ENCODE results near the gene JAM3. TPM values are rescaled to one million over a fixed set of nuclear protein-coding genes. Genes with fewer than 3 reads are reported as not detected.

The JAM3 gene
- 100 to 1,000 TPM in 2 of 4 donors, 10 to 100 TPM in 2; 60.9 to 124 (median 96.5) TPM for total RNA-seq

GRCh38 chr11:134068829-134069425 lies at the start of gene JAM3:
JAM3 (plus strand) TSS chr11:134069072; CDS start chr11:134069084, 12 bp downstream.
- peaks cover 0 to 44% (median 9%) of the 10 kb centered on the region in 4 donors for H3K4me1 ChIP-seq
- no peaks in the 10 kb centered on the region for H3K27me3 ChIP-seq
- peak within 1 kb of the TSS; percentile 53 to 76 (median 69) for H3K4me3 ChIP-seq
- no peaks in the 10 kb centered on the region for H3K36me3 ChIP-seq
- 0 to 1% methylated on average over 12 to 53 of the region's 57 CpGs for WGBS, 2 donors
- H3K27ac ChIP-seq, result peak within 1 kb of the TSS; percentile 88 to 97 (median 94)
- H3K9me3 ChIP-seq, result no peaks in the 10 kb centered on the region
- TF ChIP-seq EP300 (IDR thresholded peaks at IDR 0.05) (peak; percentile 45 to 96), POLR2A (IDR thresholded peaks at IDR 0.05) (peak; percentile 78 to 96), CTCF (IDR thresholded peaks at IDR 0.05) (no peak)
- DNase-seq (ENCODE audit: low spot score in 2 of 2), result peak; percentile 91 to 94

GRCh38 chr11:134019500-134019899 lies 49.4 kb upstream of the JAM3 start:
- Histone ChIP-seq H3K36me3 (no peaks in the 10 kb centered on the region), H3K27me3 (peaks cover 0 to 25% of the 10 kb centered on the region in 2 donors), H3K4me3 (no peak overlapping the region), H3K27ac (no peak overlapping the region), H3K9me3 (no peaks in the 10 kb centered on the region), H3K4me1 (no peaks in the 10 kb centered on the region)
- WGBS, 2 donors, result 75 to 76% methylated on average over 7 of the region's 7 CpGs
- DNase-seq (ENCODE audit: low spot score in 2 of 2), result no peak
- TF ChIP-seq CTCF (IDR thresholded peaks at IDR 0.05) (no peak), EP300 (IDR thresholded peaks at IDR 0.05) (no peak), POLR2A (IDR thresholded peaks at IDR 0.05) (no peak)

- no peak for DNase-seq (ENCODE audit: low spot score in 2 of 2)
- no peak for TF ChIP-seq POLR2A (IDR thresholded peaks at IDR 0.05)
- no peak for TF ChIP-seq EP300 (IDR thresholded peaks at IDR 0.05)
- no peak for TF ChIP-seq CTCF (IDR thresholded peaks at IDR 0.05)
- 83 to 88% methylated on average over 13 of the region's 13 CpGs for WGBS, 2 donors
- no peaks in the 10 kb centered on the region for H3K4me1 ChIP-seq
- no peaks in the 10 kb centered on the region for H3K36me3 ChIP-seq
- no peaks in the 10 kb centered on the region for H3K9me3 ChIP-seq
- H3K27me3 ChIP-seq, result peaks cover 0 to 21% of the 10 kb centered on the region in 2 donors
- H3K27ac ChIP-seq, result no peak overlapping the region
- no peak overlapping the region for H3K4me3 ChIP-seq
These were observed 48.3 kb upstream of the JAM3 start for GRCh38 chr11:134020598-134020997.

GRCh38 chr11:134021326-134021725 lies 47.5 kb upstream of the JAM3 start:
- H3K36me3 ChIP-seq, result no peaks in the 10 kb centered on the region
- no peak for DNase-seq (ENCODE audit: low spot score in 2 of 2)
- H3K27me3 ChIP-seq, result peaks cover 0 to 27% of the 10 kb centered on the region in 2 donors
- WGBS, 2 donors, result 81 to 87% methylated on average over 6 to 7 of the region's 7 CpGs
- no peak overlapping the region for H3K27ac ChIP-seq
- no peaks in the 10 kb centered on the region for H3K9me3 ChIP-seq
- no peak overlapping the region for H3K4me3 ChIP-seq
- TF ChIP-seq EP300 (IDR thresholded peaks at IDR 0.05), result no peak
- no peak for TF ChIP-seq POLR2A (IDR thresholded peaks at IDR 0.05)
- H3K4me1 ChIP-seq, result no peaks in the 10 kb centered on the region

GRCh38 chr11:134022748-134023147 lies 46.1 kb upstream of the JAM3 start:
- TF ChIP-seq EP300 (IDR thresholded peaks at IDR 0.05) (no peak), CTCF (IDR thresholded peaks at IDR 0.05) (no peak), POLR2A (IDR thresholded peaks at IDR 0.05) (no peak)
- WGBS, 2 donors, result 78 to 79% methylated on average over 9 of the region's 9 CpGs

More at GRCh38 chr11:134022748-134023147, 46.1 kb upstream of the JAM3 start:
- no peak overlapping the region for H3K4me3 ChIP-seq
- H3K27me3 ChIP-seq, result peaks cover 0 to 27% of the 10 kb centered on the region in 2 donors
- H3K4me1 ChIP-seq, result no peaks in the 10 kb centered on the region
- no peaks in the 10 kb centered on the region for H3K9me3 ChIP-seq
- H3K27ac ChIP-seq, result no peak overlapping the region
- no peaks in the 10 kb centered on the region for H3K36me3 ChIP-seq
- DNase-seq (ENCODE audit: low spot score in 2 of 2), result no peak
